22Rv1 (cell line): Measurements from ENCODE around the gene SORBS1.

ENCODE experiments used
- ZFX ChIP-seq: fragments of 450-650 bp; IDR thresholded peaks from 2 replicates; pipeline ENCODE4 v1.6.1; 2017; ENCODE audit warnings: antibody characterized with exemption, borderline replicate concordance
- TF ChIP-seq, protein P1 (sequence below): fragments of 450-650 bp; IDR thresholded peaks from 2 replicates; pipeline ENCODE4 v1.5.1; 2017; ENCODE audit warnings: mild to moderate bottlenecking

DNA sequence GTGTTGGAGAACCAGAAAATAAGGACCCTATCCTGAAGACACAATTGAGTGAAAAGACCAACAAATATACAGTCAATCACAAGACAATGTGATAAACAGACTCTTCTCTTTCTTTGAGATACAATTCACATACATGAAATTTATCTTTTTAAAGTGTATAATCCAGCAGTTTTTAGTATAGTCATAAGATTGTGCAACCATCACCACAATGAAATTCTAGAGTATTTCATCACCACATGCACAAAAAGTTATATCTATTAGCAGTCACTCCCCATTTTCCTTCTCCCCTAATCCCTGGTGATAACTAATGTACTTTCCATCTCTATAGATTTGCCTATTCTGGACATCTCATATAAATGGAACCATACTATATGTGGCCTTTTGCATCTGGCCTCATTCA lies 8.2 kb upstream of the SORBS1 start:
- TF ChIP-seq, protein P1, sequence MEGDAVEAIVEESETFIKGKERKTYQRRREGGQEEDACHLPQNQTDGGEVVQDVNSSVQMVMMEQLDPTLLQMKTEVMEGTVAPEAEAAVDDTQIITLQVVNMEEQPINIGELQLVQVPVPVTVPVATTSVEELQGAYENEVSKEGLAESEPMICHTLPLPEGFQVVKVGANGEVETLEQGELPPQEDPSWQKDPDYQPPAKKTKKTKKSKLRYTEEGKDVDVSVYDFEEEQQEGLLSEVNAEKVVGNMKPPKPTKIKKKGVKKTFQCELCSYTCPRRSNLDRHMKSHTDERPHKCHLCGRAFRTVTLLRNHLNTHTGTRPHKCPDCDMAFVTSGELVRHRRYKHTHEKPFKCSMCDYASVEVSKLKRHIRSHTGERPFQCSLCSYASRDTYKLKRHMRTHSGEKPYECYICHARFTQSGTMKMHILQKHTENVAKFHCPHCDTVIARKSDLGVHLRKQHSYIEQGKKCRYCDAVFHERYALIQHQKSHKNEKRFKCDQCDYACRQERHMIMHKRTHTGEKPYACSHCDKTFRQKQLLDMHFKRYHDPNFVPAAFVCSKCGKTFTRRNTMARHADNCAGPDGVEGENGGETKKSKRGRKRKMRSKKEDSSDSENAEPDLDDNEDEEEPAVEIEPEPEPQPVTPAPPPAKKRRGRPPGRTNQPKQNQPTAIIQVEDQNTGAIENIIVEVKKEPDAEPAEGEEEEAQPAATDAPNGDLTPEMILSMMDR, result no peak
- TF ChIP-seq ZFX, result no peak
